Trophoblast cell (in vitro differentiated cells and primary cell): Measurements from ENCODE around the gene OPCML.

Experiments
- DNase-seq, 2 donors: peaks; one replicate each; pipeline ENCODE4 v3.0.0-alpha.2; 2016
- H2AFZ ChIP-seq: 2 replicates; pipeline ENCODE4 v1.6.1; 2013; ENCODE audit warnings: low read length, moderate library complexity, mild to moderate bottlenecking; ENCODE audit not compliant: insufficient read depth, poor library complexity
- H2AK5ac ChIP-seq: 2 replicates; pipeline ENCODE4 v1.6.1; 2013; ENCODE audit warnings: mild to moderate bottlenecking, low read length
- H2BK120ac ChIP-seq: 2 replicates; pipeline ENCODE4 v1.6.1; 2013; ENCODE audit warnings: low read length, mild to moderate bottlenecking, moderate library complexity; ENCODE audit not compliant: insufficient read depth, poor library complexity
- H2BK12ac ChIP-seq: 2 replicates; pipeline ENCODE4 v1.6.1; 2013; ENCODE audit warnings: mild to moderate bottlenecking, low read length, moderate library complexity
- H2BK5ac ChIP-seq: 2 replicates; pipeline ENCODE4 v1.6.1; 2013; ENCODE audit warnings: low read length, low read depth, moderate library complexity, mild to moderate bottlenecking; ENCODE audit not compliant: poor library complexity
- H3K14ac ChIP-seq: 2 replicates; pipeline ENCODE4 v1.6.1; 2013; ENCODE audit warnings: mild to moderate bottlenecking, low read length
- H3K18ac ChIP-seq: 2 replicates; pipeline ENCODE4 v1.6.1; 2013; ENCODE audit warnings: mild to moderate bottlenecking, low read length
- H3K23ac ChIP-seq: 2 replicates; pipeline ENCODE4 v1.6.1; 2013; ENCODE audit warnings: low read length
- H3K27ac ChIP-seq: 2 replicates; pipeline ENCODE4 v1.5.1; 2013; ENCODE audit warnings: low read depth, mild to moderate bottlenecking, inconsistent platforms, low read length, moderate library complexity
- H3K27me3 ChIP-seq: 2 replicates; pipeline ENCODE4 v1.6.1; 2013; ENCODE audit warnings: inconsistent platforms, mild to moderate bottlenecking, low read length, moderate library complexity; ENCODE audit not compliant: insufficient read depth
- H3K36me3 ChIP-seq, 2 experiments: 1 replicate in 1 of 2; 2 replicates in 1 of 2; pipeline ENCODE4 v1.6.1; 2013; ENCODE audit warnings: low read length in 2 of 2, mild to moderate bottlenecking in 2 of 2, moderate library complexity in 1 of 2; ENCODE audit not compliant: insufficient read depth in 2 of 2, control insufficient read depth in 1 of 2
- H3K4ac ChIP-seq: 2 replicates; pipeline ENCODE4 v1.6.1; 2013; ENCODE audit warnings: low read depth, mild to moderate bottlenecking, low read length, moderate library complexity
- H3K4me1 ChIP-seq, 2 experiments: 1 replicate in 1 of 2; 2 replicates in 1 of 2; pipeline ENCODE4 v1.6.1; 2013; ENCODE audit warnings: low read length in 2 of 2, mild to moderate bottlenecking in 2 of 2, moderate library complexity in 1 of 2; ENCODE audit not compliant: insufficient read depth in 2 of 2, control insufficient read depth in 1 of 2
- H3K4me2 ChIP-seq: 2 replicates; pipeline ENCODE4 v1.6.1; 2013; ENCODE audit warnings: inconsistent platforms, mild to moderate bottlenecking, low read length, moderate library complexity
- H3K4me3 ChIP-seq: 2 replicates; pipeline ENCODE4 v1.5.1; 2013; ENCODE audit warnings: mild to moderate bottlenecking, low read depth, low read length, inconsistent platforms
- H3K79me1 ChIP-seq: one replicate; pipeline ENCODE4 v1.6.1; 2013; ENCODE audit warnings: low read length
- H3K79me2 ChIP-seq: 2 replicates; pipeline ENCODE4 v1.6.1; 2013; ENCODE audit warnings: low read length, mild to moderate bottlenecking; ENCODE audit not compliant: control insufficient read depth, insufficient read depth, poor library complexity
- H3K9ac ChIP-seq: 2 replicates; pipeline ENCODE4 v1.6.1; 2013; ENCODE audit warnings: mild to moderate bottlenecking, low read length
- H3K9me3 ChIP-seq: 2 replicates; pipeline ENCODE4 v1.6.1; 2013; ENCODE audit warnings: low read depth, mild to moderate bottlenecking, control low read depth, inconsistent platforms, low read length; ENCODE audit not compliant: insufficient read depth
- H4K12ac ChIP-seq: 2 replicates; pipeline ENCODE4 v1.6.1; 2013; ENCODE audit warnings: low read depth, mild to moderate bottlenecking, low read length, moderate library complexity
- H4K8ac ChIP-seq: 2 replicates; pipeline ENCODE4 v1.6.1; 2013; ENCODE audit warnings: low read depth, mild to moderate bottlenecking, low read length, moderate library complexity
- H4K91ac ChIP-seq: one replicate; pipeline ENCODE4 v1.6.1; 2013; ENCODE audit warnings: low read depth, mild to moderate bottlenecking, low read length, moderate library complexity
- whole genome bisulfite sequencing: extraction: QIAGEN DNeasy Blood & Tissue Kit; methylation state at CpG from one replicate; pipeline ENCODE4 v1.1.7; 2013; ENCODE audit warnings: missing lambda C conversion rate; ENCODE audit not compliant: insufficient read length, insufficient coverage; ENCODE audit errors: extremely low coverage; 5-methylcytosine and 5-hydroxymethylcytosine counted together

The OPCML gene

GRCh38 chr11:133258751-133259150 lies 273.6 kb downstream of the OPCML start:
- H3K36me3 ChIP-seq: no peaks in the 10 kb centered on the region
- H2BK5ac ChIP-seq: no peak overlapping the region
- no peak overlapping the region for H2BK120ac ChIP-seq
- H2BK12ac ChIP-seq: no peak overlapping the region
- H3K4me2 ChIP-seq: no peak overlapping the region
- H3K4me1 ChIP-seq: no peaks in the 10 kb centered on the region
- H3K79me2 ChIP-seq: no peaks in the 10 kb centered on the region
- H3K27ac ChIP-seq: no peak overlapping the region
- no peak overlapping the region for H3K4me3 ChIP-seq
- H2AFZ ChIP-seq: no peak overlapping the region
- no peak overlapping the region for H3K23ac ChIP-seq
- peaks cover 2% of the 10 kb centered on the region for H3K9me3 ChIP-seq
- H3K14ac ChIP-seq: no peak overlapping the region
- no peak overlapping the region for H3K18ac ChIP-seq
- no peak for DNase-seq
- H4K8ac ChIP-seq: no peak overlapping the region
- H3K4ac ChIP-seq: no peak overlapping the region
- H3K9ac ChIP-seq: no peak overlapping the region
- H3K79me1 ChIP-seq: no peaks in the 10 kb centered on the region
- H4K12ac ChIP-seq: no peak overlapping the region
- WGBS: no CpG with 5 or more reads among the region's 2 CpGs
- no peak overlapping the region for H4K91ac ChIP-seq
- no peak overlapping the region for H2AK5ac ChIP-seq
- no peaks in the 10 kb centered on the region for H3K27me3 ChIP-seq

- Histone ChIP-seq H2AK5ac (no peak overlapping the region), H3K27me3 (no peaks in the 10 kb centered on the region), H2AFZ (no peak overlapping the region), H3K4me3 (no peak overlapping the region), H3K27ac (no peak overlapping the region), H2BK5ac (no peak overlapping the region), H3K18ac (no peak overlapping the region), H3K4me1 (no peaks in the 10 kb centered on the region), H3K14ac (no peak overlapping the region), H2BK120ac (no peak overlapping the region), H4K8ac (no peak overlapping the region), H3K9ac (no peak overlapping the region), H3K4me2 (no peak overlapping the region), H3K9me3 (peaks cover 2% of the 10 kb centered on the region), H3K79me2 (no peaks in the 10 kb centered on the region), H2BK12ac (no peak overlapping the region), H4K91ac (no peak overlapping the region), H3K36me3 (no peaks in the 10 kb centered on the region), H3K4ac (no peak overlapping the region), H3K23ac (no peak overlapping the region), H3K79me1 (no peaks in the 10 kb centered on the region), H4K12ac (no peak overlapping the region)
- WGBS: no CpG with 5 or more reads among the region's 3 CpGs
- no peak for DNase-seq
Observed at GRCh38 chr11:133254601-133255000, 277.7 kb downstream of the OPCML start.

- H4K12ac ChIP-seq: no peak overlapping the region
- no peak overlapping the region for H2AFZ ChIP-seq
- no peak overlapping the region for H2BK120ac ChIP-seq
- no peak overlapping the region for H3K23ac ChIP-seq
- H2BK5ac ChIP-seq: no peak overlapping the region
- WGBS: no CpG with 5 or more reads among the region's 3 CpGs
- H3K36me3 ChIP-seq: no peaks in the 10 kb centered on the region
- no peak overlapping the region for H3K18ac ChIP-seq
- H3K4me1 ChIP-seq: no peaks in the 10 kb centered on the region
- no peaks in the 10 kb centered on the region for H3K79me1 ChIP-seq
- no peak overlapping the region for H3K27ac ChIP-seq
- H4K91ac ChIP-seq: no peak overlapping the region
- H3K9ac ChIP-seq: no peak overlapping the region
- H3K4me2 ChIP-seq: no peak overlapping the region
- peaks cover 2% of the 10 kb centered on the region for H3K9me3 ChIP-seq
- no peaks in the 10 kb centered on the region for H3K79me2 ChIP-seq
- no peaks in the 10 kb centered on the region for H3K27me3 ChIP-seq
- H3K4me3 ChIP-seq: no peak overlapping the region
- H2AK5ac ChIP-seq: no peak overlapping the region
- no peak overlapping the region for H3K14ac ChIP-seq
- H2BK12ac ChIP-seq: no peak overlapping the region
- H3K4ac ChIP-seq: no peak overlapping the region
- no peak overlapping the region for H4K8ac ChIP-seq
- DNase-seq: no peak
Observed at GRCh38 chr11:133253570-133253969, 278.7 kb downstream of the OPCML start.

- Histone ChIP-seq H3K36me3 (no peaks in the 10 kb centered on the region), H2AK5ac (no peak overlapping the region), H3K4me2 (no peak overlapping the region), H3K4ac (no peak overlapping the region), H2AFZ (no peak overlapping the region), H4K8ac (no peak overlapping the region), H4K12ac (no peak overlapping the region), H2BK5ac (no peak overlapping the region), H3K18ac (no peak overlapping the region), H2BK12ac (no peak overlapping the region), H3K9ac (no peak overlapping the region), H2BK120ac (no peak overlapping the region), H3K9me3 (no peaks in the 10 kb centered on the region), H4K91ac (no peak overlapping the region), H3K23ac (no peak overlapping the region), H3K27ac (no peak overlapping the region), H3K14ac (no peak overlapping the region), H3K4me3 (no peak overlapping the region), H3K27me3 (no peaks in the 10 kb centered on the region), H3K4me1 (no peaks in the 10 kb centered on the region), H3K79me2 (no peaks in the 10 kb centered on the region), H3K79me1 (no peaks in the 10 kb centered on the region)
- WGBS: no CpG with 5 or more reads among the region's 3 CpGs
- no peak for DNase-seq
Observed at GRCh38 chr11:133251841-133252240, 280.5 kb downstream of the OPCML start.
